Mucosa of rectum (tissue), 2 donors: ENCODE data around the gene NUP85.
"Not testable (repeated sequence)": the region's sequence is repeated elsewhere in the genome, so short reads cannot be mapped to it uniquely, and the experiment has no call there.

Source experiments
- H3K27ac ChIP-seq, 2 donors: one replicate each; pipeline ENCODE4 v1.7.0; 2013; ENCODE audit warnings: inconsistent platforms in 2 of 2, low read depth in 2 of 2, low read length in 2 of 2
- H3K27me3 ChIP-seq, 2 donors: one replicate each; pipeline ENCODE4 v1.7.0; 2013; ENCODE audit warnings: low read length in 2 of 2; ENCODE audit not compliant: control insufficient read depth in 2 of 2, insufficient read depth in 2 of 2
- H3K36me3 ChIP-seq, 2 donors: one replicate each; pipeline ENCODE4 v1.7.0; 2013; ENCODE audit warnings: low read length in 2 of 2; ENCODE audit not compliant: control insufficient read depth in 2 of 2, insufficient read depth in 2 of 2
- H3K4me1 ChIP-seq, 2 donors: one replicate each; pipeline ENCODE4 v1.7.0; 2013; ENCODE audit warnings: low read length in 2 of 2, mild to moderate bottlenecking in 1 of 2; ENCODE audit not compliant: control insufficient read depth in 2 of 2, insufficient read depth in 2 of 2
- H3K4me3 ChIP-seq, 2 donors: one replicate each; pipeline ENCODE4 v1.7.0; 2013; ENCODE audit warnings: low read length in 2 of 2
- H3K9ac ChIP-seq, 2 donors: one replicate each; pipeline ENCODE4 v1.7.0; 2013; ENCODE audit warnings: low read length in 2 of 2, low read depth in 1 of 2, mild to moderate bottlenecking in 1 of 2
- H3K9me3 ChIP-seq, 2 donors: one replicate each; pipeline ENCODE4 v1.7.0; 2013; ENCODE audit warnings: low read length in 2 of 2; ENCODE audit not compliant: control insufficient read depth in 2 of 2
- donor health status: healthy.
- donor health status: Normal muscosa, but diverticular disease.

NUP85 gene

GRCh38 chr17:75271955-75272847 lies 66.7 kb downstream of the NUP85 start:
- peaks cover 25 to 27% of the 10 kb centered on the region in 2 donors for H3K4me1 ChIP-seq
- peak overlapping the region; percentile 80 to 82 for H3K4me3 ChIP-seq
- H3K27me3 ChIP-seq: no peaks in the 10 kb centered on the region
- H3K36me3 ChIP-seq: peaks cover 2 to 14% of the 10 kb centered on the region in 2 donors
- H3K9ac ChIP-seq: peak overlapping the region; percentile 68 to 92
- H3K9me3 ChIP-seq: no peaks in the 10 kb centered on the region
- H3K27ac ChIP-seq: peak overlapping the region in 1 of 2 donors; percentile 86

DNA sequence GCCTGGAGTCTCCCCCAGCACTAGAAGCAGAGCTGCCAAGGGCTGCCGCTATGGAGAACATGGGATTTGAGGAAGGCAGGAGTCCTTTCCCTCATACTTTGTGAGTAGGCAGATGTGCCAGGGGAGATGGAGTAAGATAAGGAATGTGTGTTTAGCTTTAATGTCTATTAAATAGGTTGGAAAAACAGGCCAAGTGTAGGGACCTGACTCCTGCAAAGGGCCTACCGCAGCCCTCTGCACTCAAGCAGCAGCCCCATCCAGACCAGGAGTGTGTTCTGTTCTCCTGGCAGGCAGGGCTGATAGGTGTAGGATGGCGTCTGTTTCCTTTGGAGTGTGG lies 67.3 kb downstream of the NUP85 start:
- Histone ChIP-seq H3K36me3 (peaks cover 4 to 14% of the 10 kb centered on the region in 2 donors), H3K4me1 (peaks cover 20 to 21% of the 10 kb centered on the region in 2 donors), H3K27me3 (no peaks in the 10 kb centered on the region), H3K9me3 (no peaks in the 10 kb centered on the region), H3K4me3 (no peak overlapping the region), H3K27ac (no peak overlapping the region), H3K9ac (no peak overlapping the region)

DNA sequence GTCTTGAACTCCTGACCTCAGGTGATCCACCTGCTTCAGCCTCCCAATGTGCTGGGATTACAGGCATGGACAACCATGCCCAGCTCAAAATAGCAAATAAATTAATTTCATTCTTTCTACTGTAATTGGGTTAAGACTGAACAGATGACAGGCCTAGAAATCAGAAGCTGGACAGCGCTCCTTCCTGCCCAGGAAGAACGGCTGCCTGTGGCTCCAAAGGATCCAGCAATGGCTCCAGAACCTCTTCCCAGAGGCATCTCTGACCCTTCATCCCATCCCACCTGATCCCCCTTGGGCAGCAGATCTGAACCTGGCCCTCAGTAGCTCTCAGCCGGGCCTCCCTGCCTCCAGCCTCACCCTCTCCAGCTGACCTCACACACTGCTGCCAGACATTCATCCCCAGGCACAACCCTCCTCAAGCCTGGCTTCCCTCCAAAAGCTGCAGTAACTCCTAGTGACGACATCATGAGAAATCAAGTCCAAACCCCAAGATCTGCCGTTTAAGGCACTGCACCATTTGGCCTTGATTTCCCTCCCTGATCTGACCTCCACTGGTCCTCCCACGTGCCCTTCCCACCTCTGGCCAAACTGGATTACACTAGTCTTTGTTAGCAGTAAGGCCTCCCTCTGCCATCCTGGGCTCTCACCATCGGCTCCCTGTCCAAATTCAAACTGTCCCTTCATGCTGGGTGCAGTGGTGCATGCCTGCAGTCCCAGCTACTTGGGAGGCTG lies 68.7 kb downstream of the NUP85 start:
- H3K4me1 ChIP-seq: peaks cover 17 to 18% of the 10 kb centered on the region in 2 donors
- H3K27ac ChIP-seq: no peak overlapping the region
- H3K4me3 ChIP-seq: no peak overlapping the region
- no peaks in the 10 kb centered on the region for H3K27me3 ChIP-seq
- H3K9me3 ChIP-seq: no peaks in the 10 kb centered on the region
- no peak overlapping the region for H3K9ac ChIP-seq
- peaks cover 7 to 14% of the 10 kb centered on the region in 2 donors for H3K36me3 ChIP-seq

GRCh38 chr17:75277664-75278071 lies 72.2 kb downstream of the NUP85 start:
- H3K27me3 ChIP-seq: no peaks in the 10 kb centered on the region
- H3K27ac ChIP-seq: no peak overlapping the region
- no peak overlapping the region for H3K4me3 ChIP-seq
- H3K4me1 ChIP-seq: no peaks in the 10 kb centered on the region
- H3K36me3 ChIP-seq: peaks cover 14 to 17% of the 10 kb centered on the region in 2 donors
- H3K9ac ChIP-seq: no peak overlapping the region
- no peaks in the 10 kb centered on the region for H3K9me3 ChIP-seq

DNA sequence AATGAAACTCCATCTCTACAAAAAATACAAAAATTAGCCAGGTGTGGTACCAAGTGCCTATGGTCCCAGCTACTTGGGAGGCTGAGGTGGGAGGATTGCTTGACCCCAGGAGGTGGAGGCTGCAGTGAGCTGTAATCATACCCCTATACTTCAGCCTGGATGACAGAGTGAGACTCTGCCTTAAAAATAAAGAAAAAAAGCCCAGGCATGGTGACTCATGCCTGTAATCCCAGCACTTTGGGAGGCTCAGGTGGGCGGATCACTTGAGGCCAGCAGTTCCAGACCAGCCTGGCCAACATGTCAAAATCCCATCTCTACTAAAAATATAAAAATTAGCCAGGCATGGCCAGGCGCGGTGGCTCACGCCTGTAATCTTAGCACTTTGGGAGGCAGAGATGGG lies 74.7 kb downstream of the NUP85 start:
- not testable (repeated sequence) for H3K27me3 ChIP-seq, H3K9me3 ChIP-seq, H3K4me1 ChIP-seq, H3K27ac ChIP-seq, H3K9ac ChIP-seq, H3K4me3 ChIP-seq
- H3K36me3 ChIP-seq: peaks cover 12 to 17% of the 10 kb centered on the region in 2 donors

DNA sequence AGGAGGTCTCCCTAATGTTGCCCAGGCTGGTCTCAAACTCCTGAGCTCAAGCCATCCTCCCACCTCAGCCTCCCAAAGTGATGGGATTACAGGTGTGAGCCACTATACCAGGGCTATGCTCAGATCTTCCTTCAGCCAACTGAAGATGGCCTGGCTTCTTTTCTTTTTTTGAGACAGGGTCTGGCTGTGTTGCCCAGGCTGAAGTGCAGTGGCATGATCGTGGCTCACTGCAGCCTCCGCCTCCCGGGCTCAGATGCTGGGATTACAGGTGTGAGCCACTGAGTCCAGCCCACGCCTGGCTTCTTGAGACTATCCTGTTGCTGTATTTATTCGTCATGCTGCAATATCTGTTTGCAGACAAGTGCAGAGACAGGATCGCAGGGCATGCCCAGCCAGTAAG lies 79.6 kb downstream of the NUP85 start:
- no peak overlapping the region for H3K27ac ChIP-seq
- peaks cover 21 to 22% of the 10 kb centered on the region in 2 donors for H3K36me3 ChIP-seq
- H3K4me3 ChIP-seq: no peak overlapping the region
- H3K9me3 ChIP-seq: no peaks in the 10 kb centered on the region
- peaks cover 5 to 8% of the 10 kb centered on the region in 2 donors for H3K4me1 ChIP-seq
- no peak overlapping the region for H3K9ac ChIP-seq
- no peaks in the 10 kb centered on the region for H3K27me3 ChIP-seq
